Adrenal gland (tissue), 5 donors: Measurements from ENCODE around the gene EXOC4.

Source experiments
- CTCF ChIP-seq, 6 experiments: fragments of 450-650 bp in 4 of 6; fragments of 200-600 bp in 2 of 6; sonication (generic) in 1 of 6; IDR thresholded peaks; 1 replicate in 5 of 6; 2 replicates in 1 of 6; pipeline versions ENCODE4 v1.5.1 to v1.8.0; 2016 to 2021; ENCODE audit warnings: antibody characterized with exemption in 6 of 6, mild to moderate bottlenecking in 2 of 6, moderate library complexity in 1 of 6
- POLR2A ChIP-seq, 2 donors: fragments of 450-650 bp; IDR thresholded peaks; one replicate each; pipeline ENCODE4 v1.6.1; 2017; ENCODE audit warnings: antibody characterized with exemption in 2 of 2, mild to moderate bottlenecking in 2 of 2, moderate library complexity in 1 of 2
- donor health status: DM: no; HTN: no; CAD: no.

GRCh38 chr7:133955208-133955607, 702.3 kb downstream of the EXOC4 start:
- TF ChIP-seq CTCF (IDR thresholded peaks at IDR 0.05) (no peak), POLR2A (IDR thresholded peaks at IDR 0.05) (no peak)
